HepG2 (cell line): ENCODE data around the gene TUT1. TPM values are rescaled to one million over a fixed set of nuclear protein-coding genes. Genes with fewer than 3 reads are reported as not detected.

Source experiments
- GATA4 ChIP-seq: sonication (generic); IDR thresholded peaks from 2 replicates; pipeline ENCODE4 v1.6.1; 2016; ENCODE audit warnings: antibody characterized with exemption, low read depth, borderline replicate concordance
- KAT7 ChIP-seq: IDR thresholded peaks from 2 replicates; pipeline ENCODE4 v1.6.1; 2018; ENCODE audit warnings: borderline replicate concordance, missing compliant biosample characterization
- MXD4 ChIP-seq: IDR thresholded peaks from 2 replicates; pipeline ENCODE4 v1.6.1; 2016; ENCODE audit warnings: mild to moderate bottlenecking, missing biosample characterization, missing genetic modification reagents
- MXI1 ChIP-seq: IDR thresholded peaks from 3 replicates; pipeline ENCODE4 v1.6.1; 2012; ENCODE audit warnings: low read depth, low read length, inconsistent platforms, borderline replicate concordance
- PHB2 ChIP-seq: fragments of 450-650 bp; IDR thresholded peaks from 2 replicates; pipeline ENCODE4 v1.6.1; 2018; ENCODE audit not compliant: partially characterized antibody
- RFX5 ChIP-seq: IDR thresholded peaks from 2 replicates; pipeline ENCODE4 v1.6.1; 2011; ENCODE audit warnings: low read depth, low read length, improper control_type of control experiment
- SP1 ChIP-seq, 2 experiments: fragments of 450-650 bp in 1 of 2; sonication (generic) in 1 of 2; formaldehyde crosslinking in 1 of 2; IDR thresholded peaks; 2 replicates each; pipeline versions ENCODE4 v1.4.0 to v1.6.1; 2016 to 2020; ENCODE audit warnings: missing genetic modification reagents in 1 of 2
- SPEN ChIP-seq: sonication (generic); formaldehyde crosslinking; IDR thresholded peaks from 2 replicates; pipeline ENCODE4 v1.5.1; 2020; ENCODE audit warnings: low read depth, mild to moderate bottlenecking, missing genetic modification reagents
- TBL1XR1 ChIP-seq: fragments of 150-350 bp; IDR thresholded peaks from 2 replicates; pipeline ENCODE4 v1.6.1; 2014; ENCODE audit warnings: borderline replicate concordance, low read length; ENCODE audit not compliant: partially characterized antibody
- THAP7 ChIP-seq: sonication (generic); formaldehyde crosslinking; IDR thresholded peaks from 2 replicates; pipeline ENCODE4 v1.8.1; 2023; ENCODE audit warnings: mild to moderate bottlenecking, missing genetic modification reagents
- USF2 ChIP-seq, 2 experiments: sonication (generic) in 1 of 2; formaldehyde crosslinking in 1 of 2; IDR thresholded peaks; 2 replicates each; pipeline versions ENCODE4 v1.5.1 to v1.6.1; 2011 to 2020; ENCODE audit warnings: borderline replicate concordance in 1 of 2, low read depth in 1 of 2, low read length in 1 of 2, mild to moderate bottlenecking in 1 of 2, missing genetic modification reagents in 1 of 2, moderate library complexity in 1 of 2
- ZBTB2 ChIP-seq: sonication (generic); formaldehyde crosslinking; IDR thresholded peaks from 2 replicates; pipeline ENCODE4 v1.8.0; 2022; ENCODE audit warnings: low read depth, missing genetic modification reagents
- ZFP82 ChIP-seq: sonication (generic); formaldehyde crosslinking; IDR thresholded peaks from 2 replicates; pipeline ENCODE4 v1.5.1; 2020; ENCODE audit warnings: mild to moderate bottlenecking, missing genetic modification reagents, borderline replicate concordance
- ZNF138 ChIP-seq: sonication (generic); formaldehyde crosslinking; IDR thresholded peaks from 2 replicates; pipeline ENCODE4 v1.5.0; 2020; ENCODE audit warnings: mild to moderate bottlenecking, low read depth, missing genetic modification reagents
- ZNF501 ChIP-seq: sonication (generic); formaldehyde crosslinking; IDR thresholded peaks from 2 replicates; pipeline ENCODE4 v1.5.1; 2020; ENCODE audit warnings: mild to moderate bottlenecking, moderate library complexity, missing genetic modification reagents
- ZNF598 ChIP-seq: sonication (generic); formaldehyde crosslinking; IDR thresholded peaks from 2 replicates; pipeline ENCODE4 v1.5.1; 2020; ENCODE audit warnings: mild to moderate bottlenecking, missing genetic modification reagents, borderline replicate concordance
- ZNF713 ChIP-seq: sonication (generic); formaldehyde crosslinking; IDR thresholded peaks from 2 replicates; pipeline ENCODE4 v1.4.0; 2020; ENCODE audit warnings: mild to moderate bottlenecking, missing genetic modification reagents
- ZNF747 ChIP-seq: sonication (generic); formaldehyde crosslinking; IDR thresholded peaks from 2 replicates; pipeline ENCODE4 v1.8.1; 2023; ENCODE audit warnings: missing genetic modification reagents, mild to moderate bottlenecking, borderline replicate concordance
- ZNF777 ChIP-seq: sonication (generic); formaldehyde crosslinking; IDR thresholded peaks from 2 replicates; pipeline ENCODE4 v1.4.0; 2020; ENCODE audit warnings: missing genetic modification reagents
- ZNF841 ChIP-seq: sonication (generic); formaldehyde crosslinking; IDR thresholded peaks from 2 replicates; pipeline ENCODE4 v1.8.1; 2023; ENCODE audit warnings: missing genetic modification reagents, borderline replicate concordance
- ZZZ3 ChIP-seq: sonication (generic); formaldehyde crosslinking; IDR thresholded peaks from 2 replicates; pipeline ENCODE4 v1.4.0; 2020; ENCODE audit warnings: missing genetic modification reagents, mild to moderate bottlenecking, borderline replicate concordance
- polyA plus RNA-seq, 8 experiments: library from polyadenylated mRNA; depleted of rRNA in 3 of 8; stranded (reverse) in 7 of 8; unstranded in 1 of 8; fragments of >200 nt; fragmentation: Illumina TruSeq in 4 of 8; extraction: Trizol in 4 of 8; gene quantifications; 2 replicates each; pipeline versions ENCODE4 v1.2.1 to v1.2.3, GENCODE V29; 2011 to 2016; ENCODE audit warnings: low read depth in 4 of 8, missing spikeins in 1 of 8, mixed read lengths in 1 of 8; ENCODE audit not compliant: insufficient read depth in 1 of 8
- total RNA-seq, 5 experiments: library from RNA; depleted of rRNA; stranded (reverse); fragments of >200 nt; fragmentation: Illumina TruSeq; extraction: Trizol; gene quantifications; 2 replicates each; pipeline ENCODE4 v1.2.3, GENCODE V29; 2016; ENCODE audit warnings: low read depth in 1 of 5
- TF ChIP-seq, protein P1 (sequence below): sonication (generic); formaldehyde crosslinking; IDR thresholded peaks from 2 replicates; pipeline ENCODE4 v1.8.1; 2023; ENCODE audit warnings: mild to moderate bottlenecking, missing genetic modification reagents, borderline replicate concordance
- TF ChIP-seq, protein P2 (sequence below): IDR thresholded peaks from 2 replicates; pipeline ENCODE4 v1.6.1; 2016; ENCODE audit warnings: missing compliant biosample characterization, missing genetic modification reagents, borderline replicate concordance

The TUT1 gene
- total and polyA plus RNA-seq, 2 of the 13 experiments (the other 11 are each of a cell fraction or from before 2014, with no cell fraction given), result 9.7 to 14.3 TPM

- TF ChIP-seq ZBTB2 (CRISPR knock-in tag) (peak; percentile 63; the same call in 1 of the 2 replicates), ZNF777 (CRISPR knock-in tag) (peak; percentile 56; the same call in 1 of the 2 replicates), THAP7 (CRISPR knock-in tag) (peak; percentile 75; the same call in 1 of the 2 replicates), PHB2 (no peak), ZNF747 (CRISPR knock-in tag) (peak; percentile 70; the same call in 1 of the 2 replicates), ZZZ3 (CRISPR knock-in tag) (peak; percentile 58; the same call in 1 of the 2 replicates), SPEN (CRISPR knock-in tag) (peak; percentile 91), MXI1 (0 out of 3 replicates have a peak, but pooled peaks have one; percentile 45), GATA4 (no peak), ZFP82 (CRISPR knock-in tag) (peak; percentile 85; the same call in 1 of the 2 replicates), ZNF713 (no peak; the same call in 1 of the 2 replicates), RFX5 (no peak), KAT7 (CRISPR knock-in tag) (peak; percentile 53; the same call in 1 of the 2 replicates), TBL1XR1 (peak; percentile 49), MXD4 (CRISPR knock-in tag) (peak; percentile 49; the same call in 1 of the 2 replicates), ZNF841 (0 out of 2 replicates have a peak, but pooled peaks have one; percentile 49), ZNF138 (CRISPR knock-in tag) (no peak), USF2 (IDR thresholded peaks at IDR 0.05; ENCODE audit: low read depth, low read length) (no peak), USF2 (CRISPR knock-in tag; IDR thresholded peaks at IDR 0.05; ENCODE audit: borderline replicate concordance) (no peak), ZNF598 (no peak), SP1 (IDR thresholded peaks at IDR 0.05) (no peak), SP1 (CRISPR knock-in tag; IDR thresholded peaks at IDR 0.05) (peak; percentile 81; the same call in 1 of the 2 replicates), ZNF501 (CRISPR knock-in tag) (peak; percentile 72)
- TF ChIP-seq, protein P1, sequence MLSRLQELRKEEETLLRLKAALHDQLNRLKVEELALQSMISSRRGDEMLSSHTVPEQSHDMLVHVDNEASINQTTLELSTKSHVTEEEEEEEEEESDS (CRISPR knock-in tag), result no peak
- TF ChIP-seq, protein P2, sequence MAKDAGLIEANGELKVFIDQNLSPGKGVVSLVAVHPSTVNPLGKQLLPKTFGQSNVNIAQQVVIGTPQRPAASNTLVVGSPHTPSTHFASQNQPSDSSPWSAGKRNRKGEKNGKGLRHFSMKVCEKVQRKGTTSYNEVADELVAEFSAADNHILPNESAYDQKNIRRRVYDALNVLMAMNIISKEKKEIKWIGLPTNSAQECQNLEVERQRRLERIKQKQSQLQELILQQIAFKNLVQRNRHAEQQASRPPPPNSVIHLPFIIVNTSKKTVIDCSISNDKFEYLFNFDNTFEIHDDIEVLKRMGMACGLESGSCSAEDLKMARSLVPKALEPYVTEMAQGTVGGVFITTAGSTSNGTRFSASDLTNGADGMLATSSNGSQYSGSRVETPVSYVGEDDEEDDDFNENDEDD, result peak; percentile 49; the same call in 1 of the 2 replicates
Observed at GRCh38 chr11:62601372-62602140, 10.2 kb upstream of the TUT1 start, which contains the start of gene MTA2 (continued).
